IMR-90 (cell line): ENCODE results near the gene SRXN1. TPM values are rescaled to one million over a fixed set of nuclear protein-coding genes. Genes with fewer than 3 reads are reported as not detected.

Experiments
- ATAC-seq: fragments of 200-7000 bp; cut with Tn5 transposase; 2 replicates; pipeline ENCODE4 v1.9.1; 2020; ENCODE audit warnings: low read depth, mild to moderate bottlenecking, moderate library complexity
- BruUV-seq: library from RNA; stranded (reverse); fragments of 400-500 nt; replicated peaks from 2 replicates; lab custom pipeline; 2021; lab: Mats Ljungman, UMichigan
- CTCF ChIA-PET: fragments of 300-600 bp; formaldehyde crosslinking; extraction: SDS; loops from one replicate; lab custom pipeline; 2021; ENCODE audit warnings: antibody characterized with exemption; lab: Yijun Ruan, JAX
- POLR2A ChIA-PET: fragments of 300-600 bp; sonication (Branson Sonifier 250); formaldehyde crosslinking; loops from one replicate; lab custom pipeline; 2022; ENCODE audit warnings: antibody characterized with exemption; ENCODE audit not compliant: unreplicated experiment; lab: Charles Lee
- DNase-seq: peaks from one replicate; pipeline ENCODE4 v3.0.0; 2013
- H2AFZ ChIP-seq: replicated peaks from 2 replicates; pipeline ENCODE3; 2013; ENCODE audit warnings: low read length, mild to moderate bottlenecking; ENCODE audit not compliant: poor library complexity
- H2AK5ac ChIP-seq: 2 replicates; pipeline ENCODE4 v1.6.1; 2013; ENCODE audit warnings: low read depth, low read length, inconsistent platforms
- H2AK9ac ChIP-seq: replicated peaks from 2 replicates; pipeline ENCODE3; 2013; ENCODE audit warnings: mild to moderate bottlenecking, low read depth, low read length, moderate library complexity; ENCODE audit not compliant: poor library complexity
- H2BK120ac ChIP-seq: 2 replicates; pipeline ENCODE4 v1.6.1; 2013; ENCODE audit warnings: low read depth, low read length, inconsistent platforms
- H2BK15ac ChIP-seq: 3 replicates; pipeline ENCODE4 v1.6.1; 2013; ENCODE audit warnings: low read depth, low read length, inconsistent platforms
- H2BK20ac ChIP-seq: 2 replicates; pipeline ENCODE4 v1.6.1; 2013; ENCODE audit warnings: low read depth, mild to moderate bottlenecking, inconsistent platforms, low read length, moderate library complexity
- H2BK5ac ChIP-seq: 2 replicates; pipeline ENCODE4 v1.6.1; 2013; ENCODE audit warnings: mild to moderate bottlenecking, low read depth, low read length, inconsistent platforms; ENCODE audit not compliant: poor library complexity, severe bottlenecking
- H3K14ac ChIP-seq: replicated peaks from 2 replicates; pipeline ENCODE4 v1.6.1; 2013; ENCODE audit warnings: low read depth, low read length, inconsistent platforms
- H3K18ac ChIP-seq: 2 replicates; pipeline ENCODE4 v1.6.1; 2013; ENCODE audit warnings: low read depth, low read length, control low read depth
- H3K23ac ChIP-seq: 2 replicates; pipeline ENCODE4 v1.6.1; 2013; ENCODE audit warnings: low read depth, low read length, inconsistent platforms
- H3K27ac ChIP-seq: 2 replicates; pipeline ENCODE4 v1.5.1; 2013; ENCODE audit warnings: mild to moderate bottlenecking, control low read depth, low read length; ENCODE audit not compliant: insufficient read depth
- H3K27me3 ChIP-seq: 2 replicates; pipeline ENCODE4 v1.6.1; 2013; ENCODE audit warnings: low read length; ENCODE audit not compliant: control insufficient read depth, insufficient read depth
- H3K36me3 ChIP-seq: 2 replicates; pipeline ENCODE4 v1.6.1; 2013; ENCODE audit warnings: low read length, mixed read lengths; ENCODE audit not compliant: control insufficient read depth, insufficient read depth
- H3K4ac ChIP-seq: 2 replicates; pipeline ENCODE4 v1.6.1; 2013; ENCODE audit warnings: low read depth, low read length, inconsistent platforms
- H3K4me1 ChIP-seq: 2 replicates; pipeline ENCODE4 v1.6.1; 2013; ENCODE audit warnings: low read length, mixed read lengths; ENCODE audit not compliant: control insufficient read depth, insufficient read depth
- H3K4me2 ChIP-seq: 2 replicates; pipeline ENCODE4 v1.6.1; 2013; ENCODE audit warnings: low read depth, mild to moderate bottlenecking, control low read depth, low read length, moderate library complexity
- H3K4me3 ChIP-seq: 2 replicates; pipeline ENCODE4 v1.5.1; 2013; ENCODE audit warnings: low read depth, mild to moderate bottlenecking, control low read depth, low read length, moderate library complexity; ENCODE audit not compliant: insufficient read depth
- H3K56ac ChIP-seq: 2 replicates; pipeline ENCODE4 v1.6.1; 2013; ENCODE audit warnings: low read length, inconsistent platforms; ENCODE audit not compliant: insufficient read depth; ENCODE audit errors: extremely low read depth
- H3K79me1 ChIP-seq, 2 experiments: 2 replicates each; pipeline ENCODE4 v1.6.1; 2013; ENCODE audit warnings: low read length in 2 of 2, inconsistent platforms in 1 of 2, low read depth in 1 of 2
- H3K9ac ChIP-seq: 2 replicates; pipeline ENCODE4 v1.6.1; 2013; ENCODE audit warnings: low read depth, low read length, control low read depth
- H3K9me1 ChIP-seq: 2 replicates; pipeline ENCODE4 v1.6.1; 2013; ENCODE audit warnings: low read length, inconsistent platforms; ENCODE audit not compliant: insufficient read depth
- H3K9me3 ChIP-seq: 2 replicates; pipeline ENCODE4 v1.6.1; 2013; ENCODE audit warnings: low read length; ENCODE audit not compliant: control insufficient read depth, insufficient read depth
- H4K20me1 ChIP-seq: 2 replicates; pipeline ENCODE4 v1.6.1; 2013; ENCODE audit warnings: low read length, inconsistent platforms; ENCODE audit not compliant: insufficient read depth
- H4K5ac ChIP-seq: 2 replicates; pipeline ENCODE4 v1.6.1; 2013; ENCODE audit warnings: mild to moderate bottlenecking, low read depth, low read length, control low read depth
- H4K8ac ChIP-seq, 2 experiments: 2 replicates each; pipeline ENCODE4 v1.6.1; 2013; ENCODE audit warnings: low read depth in 2 of 2, low read length in 2 of 2, control low read depth in 1 of 2, inconsistent platforms in 1 of 2
- H4K91ac ChIP-seq: 2 replicates; pipeline ENCODE4 v1.6.1; 2013; ENCODE audit warnings: low read depth, low read length, inconsistent platforms; ENCODE audit not compliant: insufficient read depth
- BHLHE40 ChIP-seq: fragments of 150-350 bp; IDR thresholded peaks from 2 replicates; pipeline ENCODE4 v1.6.1; 2016; ENCODE audit warnings: mild to moderate bottlenecking, low read depth, low read length
- CHD1 ChIP-seq: IDR thresholded peaks from 2 replicates; pipeline ENCODE4 v1.6.1; 2012; ENCODE audit warnings: low read depth, low read length, improper control_type of control experiment
- MAZ ChIP-seq: IDR thresholded peaks from 2 replicates; pipeline ENCODE4 v1.6.1; 2012; ENCODE audit warnings: low read depth, mild to moderate bottlenecking, low read length, improper control_type of control experiment, moderate library complexity, borderline replicate concordance
- WGBS, 2 experiments: methylation state at CpG; one replicate each; pipeline versions ENCODE4 v1.1.5 to v1.1.7; 2013; ENCODE audit warnings: missing lambda C conversion rate in 2 of 2; ENCODE audit not compliant: insufficient read length in 1 of 2; ENCODE audit errors: extremely low coverage in 2 of 2; 5-methylcytosine and 5-hydroxymethylcytosine counted together
- dilution Hi-C: fragments of 300-500 bp; cut with HindIII; formaldehyde crosslinking; loops from one replicate; pipeline ENCODE4 v1.14.3; 2018; ENCODE audit warnings: low sequenced_read_pairs; ENCODE audit not compliant: unreplicated experiment
- in situ Hi-C: fragments of 300-500 bp; cut with MboI; formaldehyde crosslinking; loops from 3 replicates; pipeline ENCODE4 v1.14.3; 2019; ENCODE audit warnings: low sequenced_read_pairs, inconsistent platforms, mixed read lengths
- intact Hi-C: fragments of 100-400 bp; cut with micrococcal nuclease; formaldehyde crosslinking; loops from 2 replicates; pipeline ENCODE4 v1.10.0; 2022
- polyA plus RNA-seq, 3 experiments: library from polyadenylated mRNA; depleted of rRNA; stranded (reverse); fragments of >200 nt; gene quantifications; 2 replicates each; pipeline ENCODE4 v1.2.3, GENCODE V29; 2012; ENCODE audit warnings: low replicate concordance in 1 of 3
- total RNA-seq: library from RNA; depleted of rRNA; stranded (reverse); fragments of >200 nt; gene quantifications from 2 replicates; pipeline ENCODE4 v1.2.3, GENCODE V29; 2012

Gene SRXN1
- total and polyA plus RNA-seq, 2 of the 4 experiments (the other 2 are of a cell fraction) = 51.2 to 71.2 TPM

GRCh38 chr20:631101-631500, 21.9 kb downstream of the SRXN1 start:
- no peak overlapping the region for H3K9ac ChIP-seq
- no peaks in the 10 kb centered on the region for H3K79me1 ChIP-seq
- no peak overlapping the region for H3K18ac ChIP-seq
- in situ Hi-C loops (no loop called here), dilution Hi-C loops (no loop called here), intact Hi-C loops (no loop called here)
- H3K27me3 ChIP-seq = peaks cover 50% of the 10 kb centered on the region
- H2BK20ac ChIP-seq = no peak overlapping the region
- no peak overlapping the region for H4K5ac ChIP-seq
- no peaks in the 10 kb centered on the region for H3K4me1 ChIP-seq
- H2BK5ac ChIP-seq = no peak overlapping the region
- no peak overlapping the region for H4K91ac ChIP-seq
- H3K4me2 ChIP-seq = no peak overlapping the region
- H3K14ac ChIP-seq = no peak overlapping the region
- peak; percentile 44 for ATAC-seq
- no peak overlapping the region for H3K23ac ChIP-seq
- no CpG with 5 or more reads among the region's 1 CpG for WGBS, 2 experiments
- H2AK9ac ChIP-seq = no peak overlapping the region
- ChIA-PET CTCF (no interaction called here), POLR2A (no interaction called here)
- no peak overlapping the region for H3K4ac ChIP-seq
- H3K56ac ChIP-seq = no peak overlapping the region
- no peak overlapping the region for H3K27ac ChIP-seq
- H2AK5ac ChIP-seq = no peak overlapping the region
- DNase-seq = no peak
- H2AFZ ChIP-seq = no peak overlapping the region
- BruUV-seq = no TSS peak
- no peak for TF ChIP-seq CHD1
- no peak for TF ChIP-seq MAZ
- TF ChIP-seq BHLHE40 = no peak
- H3K4me3 ChIP-seq = no peak overlapping the region
- H4K8ac ChIP-seq = no peak overlapping the region
- H3K9me3 ChIP-seq = no peaks in the 10 kb centered on the region
- no peak overlapping the region for H2BK120ac ChIP-seq
- H4K20me1 ChIP-seq = no peaks in the 10 kb centered on the region
- no peaks in the 10 kb centered on the region for H3K9me1 ChIP-seq
- no peaks in the 10 kb centered on the region for H3K36me3 ChIP-seq
- no peak overlapping the region for H2BK15ac ChIP-seq
